H1 (cell line): ENCODE results near the gene MYH9. TPM values are rescaled to one million over a fixed set of nuclear protein-coding genes. Genes with fewer than 3 reads are reported as not detected.

Experiments
- ATF2 ChIP-seq: IDR thresholded peaks from 2 replicates; pipeline ENCODE4 v1.6.1; 2012; ENCODE audit warnings: low read length, inconsistent platforms
- BRCA1 ChIP-seq: IDR thresholded peaks from 2 replicates; pipeline ENCODE4 v1.6.1; 2012; ENCODE audit warnings: low read depth, low read length, improper control_type of control experiment
- E2F6 ChIP-seq: IDR thresholded peaks from 2 replicates; pipeline ENCODE4 v1.6.1; 2012; ENCODE audit warnings: inconsistent platforms
- EGR1 ChIP-seq: IDR thresholded peaks from 2 replicates; pipeline ENCODE4 v1.6.1; 2011; ENCODE audit warnings: low read depth, low read length, borderline replicate concordance
- GABPA ChIP-seq: IDR thresholded peaks from 2 replicates; pipeline ENCODE4 v1.6.1; 2011; ENCODE audit warnings: mild to moderate bottlenecking, low read length, moderate library complexity, borderline replicate concordance; ENCODE audit not compliant: insufficient read depth
- GTF2F1 ChIP-seq: IDR thresholded peaks from 2 replicates; pipeline ENCODE4 v1.6.1; 2012; ENCODE audit warnings: low read depth, low read length, improper control_type of control experiment, borderline replicate concordance
- POLR2A ChIP-seq, 2 experiments: IDR thresholded peaks; 1 replicate in 1 of 2; 2 replicates in 1 of 2; pipeline ENCODE4 v1.6.1; 2011; ENCODE audit warnings: low read depth in 2 of 2, low read length in 2 of 2, mild to moderate bottlenecking in 2 of 2; ENCODE audit errors: control extremely low read depth in 1 of 2
- SRF ChIP-seq: IDR thresholded peaks from 2 replicates; pipeline ENCODE4 v1.6.1; 2011; ENCODE audit warnings: mild to moderate bottlenecking, low read depth, low read length, moderate library complexity
- ZNF274 ChIP-seq: IDR thresholded peaks from 2 replicates; pipeline ENCODE4 v1.7.0; 2012; ENCODE audit warnings: low read length, borderline replicate concordance; ENCODE audit errors: extremely low read depth
- polyA plus RNA-seq, 7 experiments: library from polyadenylated mRNA; depleted of rRNA in 3 of 7; stranded (reverse) in 5 of 7; unstranded in 2 of 7; fragments of >200 nt in 5 of 7; fragments of 200-250 nt in 2 of 7; gene quantifications; 1 replicate in 5 of 7; 2 replicates in 1 of 7; 4 replicates in 1 of 7; pipeline versions ENCODE4 v1.2.1 to v1.2.3, GENCODE V29; 2011 to 2013; ENCODE audit warnings: missing spikeins in 2 of 7, mixed read lengths in 2 of 7
- total RNA-seq: library from RNA; stranded (reverse); fragmentation: NEBNext Ultra II Directional; extraction: Animal tissue kit (Norgen Biotek cat#: 25700); gene quantifications from 2 replicates; pipeline ENCODE4 v1.2.1, GENCODE V29; 2021

Gene MYH9
- total and polyA plus RNA-seq, 2 of the 8 experiments (the other 6 are each of a cell fraction or from before 2014, with no cell fraction given): 24.9 to 322 TPM

- TF ChIP-seq SRF (no peak), POLR2A (IDR thresholded peaks at IDR 0.05; ENCODE audit: control extremely low read depth in 1 of 2, low read depth in 2 of 2, low read length in 2 of 2) (peak; percentile 94 to 95), EGR1 (0 out of 2 replicates have a peak, but pooled peaks have one; percentile 6), GABPA (no peak), ZNF274 (no peak), E2F6 (no peak), ATF2 (0 out of 2 replicates have a peak, but pooled peaks have one; percentile 13), GTF2F1 (no peak), BRCA1 (no peak)
- TF ChIP-seq, all 59 proteins: peak for 9
These were observed 133 bp downstream of the MYH9 start (continued) for GRCh38 chr22:36387709-36387958.
